AG10803 (cell line): ENCODE data around the gene DNAJB5.
A peak's percentile ranks its signal among the peaks of the same experiment; 100 is the strongest.

Experiments
- DNase-seq: peaks from one replicate; pipeline ENCODE4 v3.0.0; 2010; ENCODE audit warnings: low read depth
- H3K4me3 ChIP-seq: 2 replicates; pipeline ENCODE4 v1.5.1; 2011; ENCODE audit warnings: mild to moderate bottlenecking, low read length, control low read depth
- CTCF ChIP-seq: conservative IDR thresholded peaks from 2 replicates; pipeline ENCODE4 v1.5.1; 2011; ENCODE audit warnings: mild to moderate bottlenecking, low read length, control low read depth, inconsistent platforms

Gene DNAJB5

DNA sequence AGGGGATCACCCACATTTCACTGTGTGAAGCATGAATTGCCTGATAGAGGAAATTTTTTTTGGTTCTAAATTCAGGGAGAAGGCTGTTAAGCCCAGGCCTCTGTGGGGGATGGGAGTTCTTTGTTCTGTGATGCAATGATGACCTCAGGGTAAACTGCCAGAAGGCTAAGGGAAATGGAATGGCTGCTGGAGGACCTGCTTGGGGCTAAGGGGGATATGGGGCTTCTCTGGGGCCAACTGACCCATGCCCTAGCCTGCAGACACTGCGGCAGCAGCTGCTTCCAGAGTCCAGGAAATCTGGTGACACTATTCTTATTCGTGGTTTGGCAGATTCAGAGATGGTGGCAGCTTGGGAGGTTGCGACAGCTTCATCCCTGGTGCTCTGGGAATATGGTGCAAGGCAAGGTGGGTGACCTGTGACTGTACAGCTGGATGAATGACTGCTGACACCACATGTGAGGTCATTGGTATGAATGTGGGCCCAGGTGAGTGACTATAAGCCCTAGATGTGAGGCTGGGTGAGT is 52.6 kb downstream of the DNAJB5 start:
- no peak for TF ChIP-seq CTCF
- no peak overlapping the region for H3K4me3 ChIP-seq
- DNase-seq, result peak; percentile 41

GRCh38 chr9:35042891-35043545 is 53.5 kb downstream of the DNAJB5 start:
- no peak for DNase-seq
- no peak for TF ChIP-seq CTCF
- no peak overlapping the region for H3K4me3 ChIP-seq

DNA sequence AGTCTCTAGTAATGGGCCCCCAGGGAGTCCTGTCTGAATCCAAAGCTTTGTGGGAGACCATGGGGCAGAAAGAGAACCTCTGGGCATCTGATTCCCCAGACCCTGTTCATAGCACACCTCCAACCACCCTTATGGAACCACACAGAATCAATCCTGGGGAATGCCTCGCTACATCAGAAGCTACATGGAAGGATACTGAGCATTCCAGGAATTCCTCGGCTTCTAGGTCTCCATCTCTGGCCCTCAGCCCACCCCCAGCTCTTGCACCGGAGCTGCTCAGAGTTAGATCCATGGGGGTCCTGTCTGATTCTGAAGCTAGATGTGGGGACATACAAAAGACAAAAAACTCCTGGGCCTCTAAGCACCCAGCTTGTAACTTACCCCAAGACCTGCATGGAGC is 54.5 kb downstream of the DNAJB5 start:
- peak; percentile 18 for DNase-seq
- no peak for TF ChIP-seq CTCF
- H3K4me3 ChIP-seq, result no peak overlapping the region
